ENCODE data around the gene MDGA2. TPM values are rescaled to one million over a fixed set of nuclear protein-coding genes. Genes with fewer than 3 reads are reported as not detected.

Gene MDGA2
- total and polyA plus RNA-seq, 8 donors: 0.14 to 2.9 TPM; not detected in 6

- H3K27ac ChIP-seq: no peak overlapping the region
- WGBS, 5 donors: 76 to 84% (median 81%) methylated on average over 2 of the region's 2 CpGs
- no peaks in the 10 kb centered on the region for H3K4me1 ChIP-seq
- H3K36me3 ChIP-seq: no peaks in the 10 kb centered on the region
- no peaks in the 10 kb centered on the region for H3K27me3 ChIP-seq
- TF ChIP-seq POLR2AphosphoS5 (IDR thresholded peaks at IDR 0.05): no peak
- no peak for TF ChIP-seq POLR2A (IDR thresholded peaks at IDR 0.05)
- TF ChIP-seq EP300 (IDR thresholded peaks at IDR 0.05): no peak
- TF ChIP-seq, protein P1, sequence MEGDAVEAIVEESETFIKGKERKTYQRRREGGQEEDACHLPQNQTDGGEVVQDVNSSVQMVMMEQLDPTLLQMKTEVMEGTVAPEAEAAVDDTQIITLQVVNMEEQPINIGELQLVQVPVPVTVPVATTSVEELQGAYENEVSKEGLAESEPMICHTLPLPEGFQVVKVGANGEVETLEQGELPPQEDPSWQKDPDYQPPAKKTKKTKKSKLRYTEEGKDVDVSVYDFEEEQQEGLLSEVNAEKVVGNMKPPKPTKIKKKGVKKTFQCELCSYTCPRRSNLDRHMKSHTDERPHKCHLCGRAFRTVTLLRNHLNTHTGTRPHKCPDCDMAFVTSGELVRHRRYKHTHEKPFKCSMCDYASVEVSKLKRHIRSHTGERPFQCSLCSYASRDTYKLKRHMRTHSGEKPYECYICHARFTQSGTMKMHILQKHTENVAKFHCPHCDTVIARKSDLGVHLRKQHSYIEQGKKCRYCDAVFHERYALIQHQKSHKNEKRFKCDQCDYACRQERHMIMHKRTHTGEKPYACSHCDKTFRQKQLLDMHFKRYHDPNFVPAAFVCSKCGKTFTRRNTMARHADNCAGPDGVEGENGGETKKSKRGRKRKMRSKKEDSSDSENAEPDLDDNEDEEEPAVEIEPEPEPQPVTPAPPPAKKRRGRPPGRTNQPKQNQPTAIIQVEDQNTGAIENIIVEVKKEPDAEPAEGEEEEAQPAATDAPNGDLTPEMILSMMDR (IDR thresholded peaks at IDR 0.05): no peak
- no peak for DNase-seq
- no peak overlapping the region for H3K4me3 ChIP-seq
- intact Hi-C loops (cut with DNase I; ENCODE audit: low total_unique reads): no loop called here
- H3K9me3 ChIP-seq: no peaks in the 10 kb centered on the region
These were observed 163.6 kb downstream of the MDGA2 start for GRCh38 chr14:47511829-47512228.

DNA sequence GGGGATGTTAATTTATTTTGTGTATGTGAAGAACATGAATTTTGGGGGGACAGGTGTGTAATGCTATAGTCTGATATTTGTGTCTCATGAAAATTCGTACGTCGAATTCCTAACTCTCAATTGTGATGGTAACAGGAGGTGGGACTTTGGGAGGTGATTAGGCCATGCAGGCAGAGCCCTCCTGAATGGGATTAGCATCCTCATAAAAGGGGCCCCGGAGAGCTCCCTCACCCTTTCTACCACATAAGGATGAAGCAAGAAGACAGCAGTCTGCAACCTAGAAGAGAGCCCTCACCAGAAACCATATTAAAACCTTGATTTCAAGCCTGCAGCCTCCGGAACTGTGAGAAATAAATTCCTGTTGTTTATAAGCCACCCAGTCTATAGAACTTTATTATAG, 165.4 kb downstream of the MDGA2 start:
- no peaks in the 10 kb centered on the region for H3K36me3 ChIP-seq
- intact Hi-C loops (cut with DNase I; ENCODE audit: low total_unique reads): no loop called here
- no peaks in the 10 kb centered on the region for H3K4me1 ChIP-seq
- 70 to 90% (median 81%) methylated on average over 5 of the region's 5 CpGs for WGBS, 5 donors
- no peaks in the 10 kb centered on the region for H3K9me3 ChIP-seq
- H3K27me3 ChIP-seq: no peaks in the 10 kb centered on the region
- DNase-seq: no peak
- TF ChIP-seq, protein P1 (IDR thresholded peaks at IDR 0.05): no peak
- no peak for TF ChIP-seq POLR2A (IDR thresholded peaks at IDR 0.05)
- no peak for TF ChIP-seq EP300 (IDR thresholded peaks at IDR 0.05)
- H3K4me3 ChIP-seq: no peak overlapping the region
- no peak overlapping the region for H3K27ac ChIP-seq

DNA sequence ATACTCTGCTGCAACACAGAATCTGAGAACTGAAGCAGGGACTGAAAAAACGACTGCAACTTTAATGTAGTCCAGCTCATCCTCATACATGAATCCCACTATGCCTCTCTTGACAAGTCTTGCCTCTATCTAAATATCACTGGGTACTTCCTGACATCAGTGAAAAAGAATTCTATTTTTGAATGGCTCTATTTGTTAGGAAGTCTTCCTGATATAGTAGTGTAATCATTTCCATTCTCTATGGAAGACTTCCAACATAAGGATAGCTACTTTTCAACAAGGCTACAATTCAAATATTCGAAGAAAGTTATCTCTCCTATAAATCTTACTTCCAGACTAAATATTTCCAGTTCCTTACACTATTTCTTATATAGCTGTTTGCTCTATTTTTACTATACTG, 167.5 kb downstream of the MDGA2 start:
- no peak for TF ChIP-seq POLR2AphosphoS5 (IDR thresholded peaks at IDR 0.05)
- TF ChIP-seq EP300 (IDR thresholded peaks at IDR 0.05): no peak
- TF ChIP-seq, protein P1 (IDR thresholded peaks at IDR 0.05): no peak
- no peak for TF ChIP-seq POLR2A (IDR thresholded peaks at IDR 0.05)

GRCh38 chr14:47500369-47500768, 175.0 kb downstream of the MDGA2 start:
- WGBS, 5 donors: 73 to 86% (median 83%) methylated on average over 1 of the region's 1 CpG
- TF ChIP-seq, protein P1 (IDR thresholded peaks at IDR 0.05): no peak
- TF ChIP-seq POLR2A (IDR thresholded peaks at IDR 0.05) (no peak), EP300 (IDR thresholded peaks at IDR 0.05) (no peak), POLR2AphosphoS5 (IDR thresholded peaks at IDR 0.05) (no peak)

More for the DNA sequence above, 167.5 kb downstream of the MDGA2 start:
- no peak overlapping the region for H3K4me3 ChIP-seq
- no peaks in the 10 kb centered on the region for H3K27me3 ChIP-seq
- H3K4me1 ChIP-seq: no peaks in the 10 kb centered on the region
- WGBS, 5 donors: 40 to 47% (median 42%) methylated on average over 2 of the region's 2 CpGs
- H3K27ac ChIP-seq: no peak overlapping the region
- intact Hi-C loops (cut with DNase I; ENCODE audit: low total_unique reads): no loop called here
- H3K36me3 ChIP-seq: no peaks in the 10 kb centered on the region
- no peaks in the 10 kb centered on the region for H3K9me3 ChIP-seq
- DNase-seq: no peak

More at GRCh38 chr14:47500369-47500768, 175.0 kb downstream of the MDGA2 start:
- no peak overlapping the region for H3K4me3 ChIP-seq
- no peaks in the 10 kb centered on the region for H3K4me1 ChIP-seq
- H3K27me3 ChIP-seq: no peaks in the 10 kb centered on the region
- H3K9me3 ChIP-seq: peaks cover 0 to 11% (median 0%) of the 10 kb centered on the region in 4 donors
- no peaks in the 10 kb centered on the region for H3K36me3 ChIP-seq
- DNase-seq: no peak
- intact Hi-C loops (cut with DNase I; ENCODE audit: low total_unique reads): no loop called here
- H3K27ac ChIP-seq: no peak overlapping the region

All from stomach (tissue), 9 donors.